Stimulated activated CD8-positive, alpha-beta memory T cell treated with anti-CD3 and anti-CD28 coated beads, Interleukin-7, amount 100 ng/mL, for 48 hours (primary cell): ENCODE data around the gene FCHO1.
A peak's percentile ranks its signal among the peaks of the same experiment; 100 is the strongest.

Experiments
- DNase-seq, 2 donors: peaks; one replicate each; pipeline ENCODE4 v3.0.0-alpha.2; 2020; ENCODE audit warnings: low read depth in 1 of 2; ENCODE audit errors: extremely low read depth in 1 of 2

FCHO1 gene

GRCh38 chr19:17751103-17751911 lies at the start of gene FCHO1:
Gene FCHO1 (plus strand): TSS chr19:17751477. CDS start chr19:17755165, 3,688 bp downstream.
- DNase-seq: peak; percentile 76 to 87

GRCh38 chr19:17703824-17704463 lies 47.3 kb upstream of the FCHO1 start:
- peak in 1 of 2 donors; percentile 42 for DNase-seq

- DNase-seq: no peak
These were observed 44.5 kb upstream of the FCHO1 start for GRCh38 chr19:17706750-17707181.

GRCh38 chr19:17711851-17712250 lies 39.4 kb upstream of the FCHO1 start:
- no peak for DNase-seq

- DNase-seq: no peak
These were observed 34.9 kb upstream of the FCHO1 start for GRCh38 chr19:17716309-17716929.

- DNase-seq: no peak
These were observed 32.7 kb upstream of the FCHO1 start for GRCh38 chr19:17718550-17718946.

GRCh38 chr19:17718947-17719711 lies 32.1 kb upstream of the FCHO1 start, which contains the start of gene MAP1S:
Gene MAP1S (plus strand): TSS chr19:17719480. CDS start chr19:17719503, 23 bp downstream.
- DNase-seq: peak; percentile 49 to 53

GRCh38 chr19:17719730-17720400 lies 31.4 kb upstream of the FCHO1 start:
- DNase-seq: no peak

- DNase-seq: no peak
These were observed 30.8 kb upstream of the FCHO1 start for GRCh38 chr19:17720440-17720839.

- DNase-seq: no peak
These were observed 30.1 kb upstream of the FCHO1 start for GRCh38 chr19:17721111-17721628.

- DNase-seq: no peak
These were observed 29.5 kb upstream of the FCHO1 start for GRCh38 chr19:17721821-17722220.

- DNase-seq: no peak
These were observed 28.5 kb upstream of the FCHO1 start for GRCh38 chr19:17722655-17723240.

- DNase-seq: no peak
These were observed 26.6 kb upstream of the FCHO1 start for GRCh38 chr19:17724655-17725054.

GRCh38 chr19:17725422-17726078 lies 25.7 kb upstream of the FCHO1 start:
- DNase-seq: no peak

GRCh38 chr19:17726136-17726741 lies 25.0 kb upstream of the FCHO1 start:
- DNase-seq: no peak

- no peak for DNase-seq
These were observed 24.1 kb upstream of the FCHO1 start for GRCh38 chr19:17726964-17727773.

- DNase-seq: no peak
These were observed 23.4 kb upstream of the FCHO1 start for GRCh38 chr19:17727843-17728242.

GRCh38 chr19:17733127-17733526 lies 18.1 kb upstream of the FCHO1 start:
- DNase-seq: no peak
